ENCODE measurements around the gene LAMTOR4.

LAMTOR4 gene

DNA sequence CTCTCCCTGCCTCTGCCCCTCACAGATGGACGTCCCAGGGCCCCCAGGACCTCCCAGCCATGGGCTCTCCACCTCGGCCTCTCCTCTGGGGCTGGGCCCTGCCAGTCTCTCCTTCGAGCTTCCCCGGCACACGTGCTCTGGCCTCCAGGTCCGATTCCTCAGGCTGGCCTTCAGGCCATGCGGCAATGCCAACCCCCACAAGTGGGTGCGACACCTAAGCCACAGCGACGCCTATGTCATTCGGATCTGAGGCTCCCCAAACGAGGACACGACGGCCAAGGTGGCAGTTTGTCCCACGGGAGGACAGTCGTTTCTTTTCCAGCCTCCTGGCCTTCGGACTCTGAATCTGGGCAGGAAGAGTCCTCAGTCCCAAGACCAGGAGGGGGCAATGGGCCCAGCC is 42.1 kb upstream of the LAMTOR4 start:
- TF ChIP-seq EZH2phosphoT487 (IDR thresholded peaks at IDR 0.05; ENCODE audit: low read depth): no peak
- TF ChIP-seq, protein P1, sequence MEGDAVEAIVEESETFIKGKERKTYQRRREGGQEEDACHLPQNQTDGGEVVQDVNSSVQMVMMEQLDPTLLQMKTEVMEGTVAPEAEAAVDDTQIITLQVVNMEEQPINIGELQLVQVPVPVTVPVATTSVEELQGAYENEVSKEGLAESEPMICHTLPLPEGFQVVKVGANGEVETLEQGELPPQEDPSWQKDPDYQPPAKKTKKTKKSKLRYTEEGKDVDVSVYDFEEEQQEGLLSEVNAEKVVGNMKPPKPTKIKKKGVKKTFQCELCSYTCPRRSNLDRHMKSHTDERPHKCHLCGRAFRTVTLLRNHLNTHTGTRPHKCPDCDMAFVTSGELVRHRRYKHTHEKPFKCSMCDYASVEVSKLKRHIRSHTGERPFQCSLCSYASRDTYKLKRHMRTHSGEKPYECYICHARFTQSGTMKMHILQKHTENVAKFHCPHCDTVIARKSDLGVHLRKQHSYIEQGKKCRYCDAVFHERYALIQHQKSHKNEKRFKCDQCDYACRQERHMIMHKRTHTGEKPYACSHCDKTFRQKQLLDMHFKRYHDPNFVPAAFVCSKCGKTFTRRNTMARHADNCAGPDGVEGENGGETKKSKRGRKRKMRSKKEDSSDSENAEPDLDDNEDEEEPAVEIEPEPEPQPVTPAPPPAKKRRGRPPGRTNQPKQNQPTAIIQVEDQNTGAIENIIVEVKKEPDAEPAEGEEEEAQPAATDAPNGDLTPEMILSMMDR (IDR thresholded peaks at IDR 0.05; ENCODE audit: low read depth, low read length): no peak
- no peak overlapping the region for H2AFZ ChIP-seq (ENCODE audit: low read depth, low read length)
- H3K36me3 ChIP-seq (replicated peaks; ENCODE audit: low read depth, low read length): peaks cover 24% of the 10 kb centered on the region
- H3K4me3 ChIP-seq (ENCODE audit: low read length): no peak overlapping the region
- H3K9me3 ChIP-seq (ENCODE audit: insufficient read depth, low read length): no peaks in the 10 kb centered on the region
- no peak overlapping the region for H3K27ac ChIP-seq (ENCODE audit: low read length)
- no peak overlapping the region for H3K4me2 ChIP-seq (ENCODE audit: low read length)
- peaks cover 8% of the 10 kb centered on the region for H3K79me2 ChIP-seq (ENCODE audit: low read length)
- H4K20me1 ChIP-seq (ENCODE audit: insufficient read depth, low read length): no peaks in the 10 kb centered on the region
- H3K27me3 ChIP-seq (ENCODE audit: low read depth, low read length): no peaks in the 10 kb centered on the region
- no peak overlapping the region for H3K9ac ChIP-seq (ENCODE audit: low read length)
- H3K4me1 ChIP-seq (ENCODE audit: low read length): peaks cover 6% of the 10 kb centered on the region

DNA sequence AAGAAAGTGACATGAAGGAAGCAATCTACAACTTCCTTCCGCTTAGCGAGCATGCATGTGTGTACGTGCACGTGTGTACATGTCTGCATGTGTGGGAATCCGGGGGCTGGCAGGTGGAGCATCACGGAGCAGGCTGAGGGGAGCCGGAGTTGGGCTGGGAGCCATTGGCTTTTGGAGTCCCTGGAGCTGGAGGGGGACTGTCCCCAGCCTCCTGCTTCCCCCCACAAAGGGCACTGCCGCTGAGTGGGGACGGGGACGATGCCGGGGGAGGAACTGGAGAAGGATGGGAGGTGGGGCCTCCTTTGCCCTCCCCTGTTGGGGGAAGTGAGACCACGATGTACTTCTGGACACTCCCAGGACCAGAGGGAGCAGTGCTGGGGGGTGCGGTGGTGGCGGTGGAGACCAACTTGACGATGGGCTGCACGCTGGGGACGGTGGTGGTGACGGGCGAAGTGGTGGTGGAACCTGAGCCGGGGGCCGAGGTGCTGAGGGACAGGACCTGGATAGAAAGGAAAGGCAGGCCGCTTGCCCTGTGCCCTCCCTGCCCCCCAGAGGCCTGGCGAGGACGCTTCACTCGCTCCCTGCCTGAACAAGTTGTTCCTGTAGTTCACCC is 41.5 kb upstream of the LAMTOR4 start:
- Histone ChIP-seq H3K4me1 (ENCODE audit: low read length) (peaks cover 6% of the 10 kb centered on the region), H3K27me3 (ENCODE audit: low read depth, low read length) (no peaks in the 10 kb centered on the region), H4K20me1 (ENCODE audit: insufficient read depth, low read length) (no peaks in the 10 kb centered on the region), H3K4me3 (ENCODE audit: low read length) (no peak overlapping the region), H3K9ac (ENCODE audit: low read length) (no peak overlapping the region), H3K9me3 (ENCODE audit: insufficient read depth, low read length) (no peaks in the 10 kb centered on the region), H3K79me2 (ENCODE audit: low read length) (peaks cover 5% of the 10 kb centered on the region), H3K4me2 (ENCODE audit: low read length) (no peak overlapping the region), H2AFZ (ENCODE audit: low read depth, low read length) (no peak overlapping the region), H3K27ac (ENCODE audit: low read length) (no peak overlapping the region), H3K36me3 (replicated peaks; ENCODE audit: low read depth, low read length) (peaks cover 30% of the 10 kb centered on the region)
- TF ChIP-seq, protein P1 (IDR thresholded peaks at IDR 0.05; ENCODE audit: low read depth, low read length): no peak
- TF ChIP-seq EZH2phosphoT487 (IDR thresholded peaks at IDR 0.05; ENCODE audit: low read depth): no peak

DNA sequence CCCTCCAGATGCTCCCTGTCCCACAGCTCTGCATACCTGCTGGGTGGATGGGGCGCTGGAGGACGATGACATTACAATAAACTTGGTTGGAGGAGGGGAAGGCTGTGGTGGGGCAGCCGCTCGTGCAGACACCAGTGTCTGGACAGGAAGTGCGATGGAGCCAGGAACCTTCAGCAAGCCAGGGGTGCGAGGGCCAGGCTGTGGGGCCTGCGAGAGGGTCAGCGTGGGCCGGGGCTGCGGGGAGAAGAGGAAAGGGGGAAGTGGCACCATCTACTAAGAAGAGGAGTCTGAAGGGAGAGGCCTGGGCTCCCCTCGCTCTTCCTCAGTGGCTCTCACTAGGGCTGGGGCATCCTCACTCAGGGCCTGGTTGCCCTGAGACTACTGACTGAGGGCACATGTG is 40.8 kb upstream of the LAMTOR4 start:
- no peaks in the 10 kb centered on the region for H4K20me1 ChIP-seq (ENCODE audit: insufficient read depth, low read length)
- H3K4me2 ChIP-seq (ENCODE audit: low read length): no peak overlapping the region
- no peaks in the 10 kb centered on the region for H3K27me3 ChIP-seq (ENCODE audit: low read depth, low read length)
- peaks cover 31% of the 10 kb centered on the region for H3K36me3 ChIP-seq (replicated peaks; ENCODE audit: low read depth, low read length)
- TF ChIP-seq, protein P1 (IDR thresholded peaks at IDR 0.05; ENCODE audit: low read depth, low read length): no peak
- no peak for TF ChIP-seq EZH2phosphoT487 (IDR thresholded peaks at IDR 0.05; ENCODE audit: low read depth)
- H3K4me3 ChIP-seq (ENCODE audit: low read length): no peak overlapping the region
- no peak overlapping the region for H3K9ac ChIP-seq (ENCODE audit: low read length)
- H3K27ac ChIP-seq (ENCODE audit: low read length): no peak overlapping the region
- no peaks in the 10 kb centered on the region for H3K9me3 ChIP-seq (ENCODE audit: insufficient read depth, low read length)
- no peak overlapping the region for H2AFZ ChIP-seq (ENCODE audit: low read depth, low read length)
- H3K4me1 ChIP-seq (ENCODE audit: low read length): no peaks in the 10 kb centered on the region
- H3K79me2 ChIP-seq (ENCODE audit: low read length): no peaks in the 10 kb centered on the region

DNA sequence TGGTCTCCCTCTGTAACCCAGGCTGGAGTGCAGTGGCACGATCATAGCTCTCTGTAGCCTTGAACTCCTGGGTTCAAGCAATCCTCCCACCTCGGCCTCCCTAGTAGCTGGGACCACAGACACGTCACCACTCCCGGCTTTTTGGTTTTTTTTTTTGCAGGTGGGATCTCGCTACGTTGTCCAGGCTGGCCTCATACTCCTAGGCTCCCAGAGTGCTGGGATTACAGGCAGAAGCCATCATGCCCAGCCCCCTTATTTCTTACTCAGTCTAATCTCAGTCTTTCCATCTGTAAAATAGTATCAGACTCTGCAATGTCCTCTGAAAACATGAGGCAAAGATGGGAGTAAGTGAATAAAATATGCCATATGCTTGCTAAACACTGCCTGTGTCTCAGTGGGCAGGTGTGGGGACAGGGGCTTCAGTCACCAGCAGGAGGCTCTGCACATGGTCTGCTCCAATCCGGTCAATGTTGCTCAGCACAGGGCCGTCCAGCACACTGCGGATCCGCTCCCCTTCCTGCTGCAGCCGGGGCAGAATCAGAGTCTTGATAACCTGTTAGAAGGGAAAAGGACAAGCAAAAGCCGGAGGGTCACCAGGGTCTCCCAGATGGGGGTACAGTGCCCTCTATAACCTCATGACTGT is 39.1 kb upstream of the LAMTOR4 start:
- no peak overlapping the region for H3K4me3 ChIP-seq (ENCODE audit: low read length)
- H3K27me3 ChIP-seq (ENCODE audit: low read depth, low read length): no peaks in the 10 kb centered on the region
- no peak overlapping the region for H3K9ac ChIP-seq (ENCODE audit: low read length)
- no peaks in the 10 kb centered on the region for H3K4me1 ChIP-seq (ENCODE audit: low read length)
- no peak for TF ChIP-seq EZH2phosphoT487 (IDR thresholded peaks at IDR 0.05; ENCODE audit: low read depth)
- TF ChIP-seq, protein P1 (IDR thresholded peaks at IDR 0.05; ENCODE audit: low read depth, low read length): no peak
- H4K20me1 ChIP-seq (ENCODE audit: insufficient read depth, low read length): no peaks in the 10 kb centered on the region
- no peak overlapping the region for H3K27ac ChIP-seq (ENCODE audit: low read length)
- peaks cover 31% of the 10 kb centered on the region for H3K36me3 ChIP-seq (replicated peaks; ENCODE audit: low read depth, low read length)
- H3K9me3 ChIP-seq (ENCODE audit: insufficient read depth, low read length): no peaks in the 10 kb centered on the region
- H2AFZ ChIP-seq (ENCODE audit: low read depth, low read length): no peak overlapping the region
- no peaks in the 10 kb centered on the region for H3K79me2 ChIP-seq (ENCODE audit: low read length)
- no peak overlapping the region for H3K4me2 ChIP-seq (ENCODE audit: low read length)

Data from OCI-LY3 (cell line).